BE2C (cell line): ENCODE measurements around the gene OR7E24.

Experiments used
- DNase-seq: peaks from one replicate; pipeline ENCODE4 v3.0.0-alpha.2; 2020
- H3K27me3 ChIP-seq: fragments of 250-450 bp; sonication (Bioruptor Pico); 2 replicates; pipeline ENCODE4 v1.5.1; 2020; ENCODE audit warnings: mild to moderate bottlenecking
- H3K36me3 ChIP-seq: fragments of 250-450 bp; sonication (Bioruptor Pico); 2 replicates; pipeline ENCODE4 v1.5.1; 2020; ENCODE audit warnings: mild to moderate bottlenecking
- H3K4me1 ChIP-seq: fragments of 250-450 bp; sonication (Bioruptor Pico); 2 replicates; pipeline ENCODE4 v1.5.1; 2020
- H3K4me3 ChIP-seq: 2 replicates; pipeline ENCODE4 v1.5.1; 2011; ENCODE audit warnings: low read depth, low read length
- H3K9me3 ChIP-seq: fragments of 250-450 bp; sonication (Bioruptor Pico); 2 replicates; pipeline ENCODE4 v1.5.1; 2020
- TF ChIP-seq, protein P1 (sequence below): IDR thresholded peaks from 2 replicates; pipeline ENCODE4 v1.5.1; 2012; ENCODE audit warnings: mild to moderate bottlenecking, low read depth, low read length

The OR7E24 gene

DNA sequence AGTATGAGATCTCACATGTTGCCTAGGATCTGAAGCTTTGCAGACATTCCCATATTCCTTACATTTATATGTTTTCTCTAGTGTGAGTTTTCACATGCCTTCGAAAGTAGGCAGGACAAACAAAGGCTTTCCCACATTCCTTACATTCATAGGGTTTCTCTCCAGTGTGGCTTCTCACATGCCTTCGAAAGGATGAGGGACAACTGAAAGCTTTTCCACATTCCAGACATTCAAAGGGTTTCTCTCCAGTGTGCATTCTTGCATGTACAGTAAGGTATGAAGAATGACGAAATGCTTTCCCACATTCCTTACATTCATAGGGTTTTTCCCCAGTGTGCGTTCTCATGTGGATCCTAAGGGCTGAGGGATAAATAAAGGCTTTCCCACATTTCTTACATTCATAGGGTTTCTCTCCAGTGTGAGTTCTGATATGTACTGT is 44.7 kb downstream of the OR7E24 start:
- H3K36me3 ChIP-seq = peaks cover 1% of the 10 kb centered on the region; the same call in 1 of the 2 replicates
- no peaks in the 10 kb centered on the region for H3K4me1 ChIP-seq
- no peaks in the 10 kb centered on the region for H3K27me3 ChIP-seq
- peaks cover 6% of the 10 kb centered on the region for H3K9me3 ChIP-seq
- TF ChIP-seq, protein P1, sequence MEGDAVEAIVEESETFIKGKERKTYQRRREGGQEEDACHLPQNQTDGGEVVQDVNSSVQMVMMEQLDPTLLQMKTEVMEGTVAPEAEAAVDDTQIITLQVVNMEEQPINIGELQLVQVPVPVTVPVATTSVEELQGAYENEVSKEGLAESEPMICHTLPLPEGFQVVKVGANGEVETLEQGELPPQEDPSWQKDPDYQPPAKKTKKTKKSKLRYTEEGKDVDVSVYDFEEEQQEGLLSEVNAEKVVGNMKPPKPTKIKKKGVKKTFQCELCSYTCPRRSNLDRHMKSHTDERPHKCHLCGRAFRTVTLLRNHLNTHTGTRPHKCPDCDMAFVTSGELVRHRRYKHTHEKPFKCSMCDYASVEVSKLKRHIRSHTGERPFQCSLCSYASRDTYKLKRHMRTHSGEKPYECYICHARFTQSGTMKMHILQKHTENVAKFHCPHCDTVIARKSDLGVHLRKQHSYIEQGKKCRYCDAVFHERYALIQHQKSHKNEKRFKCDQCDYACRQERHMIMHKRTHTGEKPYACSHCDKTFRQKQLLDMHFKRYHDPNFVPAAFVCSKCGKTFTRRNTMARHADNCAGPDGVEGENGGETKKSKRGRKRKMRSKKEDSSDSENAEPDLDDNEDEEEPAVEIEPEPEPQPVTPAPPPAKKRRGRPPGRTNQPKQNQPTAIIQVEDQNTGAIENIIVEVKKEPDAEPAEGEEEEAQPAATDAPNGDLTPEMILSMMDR = no peak
- DNase-seq = no peak
- no peak overlapping the region for H3K4me3 ChIP-seq

DNA sequence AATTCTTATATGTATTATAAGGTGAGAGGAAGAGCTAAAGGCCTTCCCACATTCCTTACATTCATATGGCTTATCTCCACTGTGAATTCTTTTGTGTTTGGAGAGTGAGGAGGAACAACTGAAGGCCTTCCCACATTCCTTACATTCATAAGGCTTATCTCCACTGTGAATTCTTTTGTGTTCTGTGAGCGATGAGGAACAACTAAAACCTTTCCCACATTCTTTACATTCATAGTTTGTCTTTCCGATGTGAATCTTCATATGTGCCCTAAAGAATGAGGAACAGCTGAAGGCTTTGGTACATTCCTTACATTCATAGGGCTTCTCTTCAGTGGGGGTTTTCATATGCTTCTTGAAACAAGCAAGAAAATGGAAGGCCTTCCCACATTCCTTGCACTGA is 45.6 kb downstream of the OR7E24 start:
- Histone ChIP-seq H3K9me3 (peaks cover 6% of the 10 kb centered on the region), H3K4me1 (no peaks in the 10 kb centered on the region), H3K36me3 (peaks cover 6% of the 10 kb centered on the region; the same call in 1 of the 2 replicates), H3K27me3 (no peaks in the 10 kb centered on the region), H3K4me3 (no peak overlapping the region)
- TF ChIP-seq, protein P1 = no peak
- DNase-seq = no peak
